SK-N-SH (cell line): ENCODE data around the gene CFAP52. TPM values are rescaled to one million over a fixed set of nuclear protein-coding genes. Genes with fewer than 3 reads are reported as not detected.
"Not testable (repeated sequence)": the region's sequence is repeated elsewhere in the genome, so short reads cannot be mapped to it uniquely, and the experiment has no call there.

Source experiments
- CTCF ChIA-PET: fragments of 300-600, 350-600 bp; formaldehyde crosslinking; extraction: SDS; loops from one replicate; lab custom pipeline; 2021; lab: Yijun Ruan, JAX
- POLR2A ChIA-PET: fragments of 350-600 bp; sonication (Branson Sonifier 250); formaldehyde crosslinking; extraction: SDS; loops from one replicate; lab custom pipeline; 2020; ENCODE audit warnings: antibody characterized with exemption, inconsistent platforms; lab: Yijun Ruan, JAX
- DNase-seq: peaks from one replicate; pipeline ENCODE4 v3.0.0; 2012
- H2AFZ ChIP-seq: fragments of 200-600 bp; sonication (generic); 2 replicates; pipeline ENCODE4 v1.8.1; 2016; ENCODE audit warnings: antibody characterized with exemption, mild to moderate bottlenecking, low read depth
- H3F3A ChIP-seq: fragments of 200-600 bp; sonication (generic); replicated peaks from 2 replicates; pipeline ENCODE3; 2016; ENCODE audit warnings: antibody characterized with exemption, mild to moderate bottlenecking; ENCODE audit not compliant: insufficient read depth
- H3K27ac ChIP-seq, 2 experiments: fragments of 200-500 bp in 1 of 2; fragments of 200-600 bp in 1 of 2; sonication (Bioruptor generic) in 1 of 2; sonication (generic), shearing (Covaris generic) in 1 of 2; 2 replicates each; pipeline versions ENCODE4 v1.5.1 to v1.6.1; 2014 to 2016; ENCODE audit warnings: low read depth in 2 of 2, inconsistent platforms in 1 of 2, low read length in 1 of 2, mild to moderate bottlenecking in 1 of 2, mixed read lengths in 1 of 2
- H3K27me3 ChIP-seq: fragments of 200-600 bp; sonication (generic), shearing (Covaris generic); 2 replicates; pipeline ENCODE4 v1.6.1; 2016; ENCODE audit warnings: mixed run types; ENCODE audit not compliant: insufficient read depth
- H3K36me3 ChIP-seq, 2 experiments: fragments of 200-500 bp in 1 of 2; fragments of 200-600 bp in 1 of 2; sonication (Bioruptor generic) in 1 of 2; sonication (generic) in 1 of 2; replicated peaks in 1 of 2; 2 replicates each; pipeline versions ENCODE3 to v1.5.1; 2014 to 2016; ENCODE audit warnings: low read length in 1 of 2, mild to moderate bottlenecking in 1 of 2; ENCODE audit not compliant: insufficient read depth in 2 of 2, control insufficient read depth in 1 of 2
- H3K4me1 ChIP-seq, 2 experiments: fragments of 200-500 bp in 1 of 2; fragments of 200-600 bp in 1 of 2; sonication (Bioruptor generic) in 1 of 2; sonication (generic), shearing (Covaris generic) in 1 of 2; 2 replicates each; pipeline versions ENCODE4 v1.5.1 to v1.6.1; 2014 to 2016; ENCODE audit warnings: low read depth in 1 of 2, low read length in 1 of 2, mixed run types in 1 of 2; ENCODE audit not compliant: insufficient read depth in 2 of 2, control insufficient read depth in 1 of 2
- H3K4me2 ChIP-seq: fragments of 200-600 bp; sonication (generic), shearing (Covaris generic); 2 replicates; pipeline ENCODE4 v1.6.1; 2017; ENCODE audit warnings: mixed run types
- H3K4me3 ChIP-seq, 2 experiments: fragments of 200-500 bp in 1 of 2; fragments of 200-600 bp in 1 of 2; sonication (Bioruptor generic) in 1 of 2; sonication (generic), shearing (Covaris generic) in 1 of 2; 2 replicates each; pipeline versions ENCODE4 v1.5.1 to v1.8.1; 2014 to 2016; ENCODE audit warnings: low read depth in 2 of 2, inconsistent platforms in 1 of 2, low read length in 1 of 2, mild to moderate bottlenecking in 1 of 2, mixed read lengths in 1 of 2, moderate library complexity in 1 of 2
- H3K79me2 ChIP-seq: fragments of 200-600 bp; sonication (generic); 2 replicates; pipeline ENCODE4 v1.8.1; 2017; ENCODE audit warnings: mild to moderate bottlenecking; ENCODE audit not compliant: insufficient read depth
- H3K9ac ChIP-seq: fragments of 200-600 bp; sonication (generic); 2 replicates; pipeline ENCODE4 v1.6.1; 2017; ENCODE audit warnings: mixed run types
- H3K9me2 ChIP-seq: fragments of 200-600 bp; sonication (generic); 2 replicates; pipeline ENCODE4 v1.6.1; 2017; ENCODE audit warnings: mixed run types
- H3K9me3 ChIP-seq: fragments of 200-600 bp; sonication (generic); 2 replicates; pipeline ENCODE4 v1.6.1; 2017; ENCODE audit warnings: mixed run types, mild to moderate bottlenecking, moderate library complexity
- H4K20me1 ChIP-seq: fragments of 200-600 bp; sonication (generic); 2 replicates; pipeline ENCODE4 v1.6.1; 2017; ENCODE audit warnings: mild to moderate bottlenecking, mixed run types; ENCODE audit not compliant: insufficient read depth
- CTCF ChIP-seq: fragments of 200-600 bp; sonication (generic); IDR thresholded peaks from 2 replicates; pipeline ENCODE4 v1.6.1; 2017; ENCODE audit warnings: antibody characterized with exemption, mild to moderate bottlenecking, moderate library complexity
- EP300 ChIP-seq, 2 experiments: IDR thresholded peaks; 2 replicates each; pipeline versions ENCODE4 v1.4.0 to v1.6.1; 2012; ENCODE audit warnings: borderline replicate concordance in 1 of 2, low read depth in 1 of 2, low read length in 1 of 2
- FOXJ3 ChIP-seq: sonication (generic); formaldehyde crosslinking; IDR thresholded peaks from 2 replicates; pipeline ENCODE4 v1.5.1; 2020; ENCODE audit warnings: mild to moderate bottlenecking, missing genetic modification reagents
- GABPA ChIP-seq: IDR thresholded peaks from 2 replicates; pipeline ENCODE4 v1.4.0; 2012; ENCODE audit warnings: low read depth, mild to moderate bottlenecking
- IRF3 ChIP-seq: fragments of 150-350 bp; IDR thresholded peaks from 2 replicates; pipeline ENCODE4 v1.6.1; 2016; ENCODE audit warnings: mild to moderate bottlenecking, low read depth, low read length
- JUND ChIP-seq: IDR thresholded peaks from 2 replicates; pipeline ENCODE4 v1.4.0; 2012
- MEF2A ChIP-seq: IDR thresholded peaks from 2 replicates; pipeline ENCODE4 v1.4.0; 2012; ENCODE audit warnings: low read depth, borderline replicate concordance
- MXI1 ChIP-seq: IDR thresholded peaks from 2 replicates; pipeline ENCODE4 v1.6.1; 2012; ENCODE audit warnings: mild to moderate bottlenecking, low read depth, low read length, improper control_type of control experiment
- PBX3 ChIP-seq: IDR thresholded peaks from 2 replicates; pipeline ENCODE4; 2012
- RCOR1 ChIP-seq: fragments of 150-350 bp; IDR thresholded peaks from 2 replicates; pipeline ENCODE4 v1.6.1; 2017; ENCODE audit warnings: antibody characterized with exemption, low read length
- REST ChIP-seq: IDR thresholded peaks from 2 replicates; pipeline ENCODE4 v1.6.1; 2012; ENCODE audit warnings: mild to moderate bottlenecking, low read depth, low read length, moderate library complexity
- RFX5 ChIP-seq: IDR thresholded peaks from 2 replicates; pipeline ENCODE4 v1.6.1; 2012; ENCODE audit warnings: mild to moderate bottlenecking, improper control_type of control experiment, low read length
- RXRA ChIP-seq: IDR thresholded peaks from 2 replicates; pipeline ENCODE4 v1.4.0; 2012; ENCODE audit warnings: low read depth, mild to moderate bottlenecking, borderline replicate concordance
- SIN3A ChIP-seq: IDR thresholded peaks from 2 replicates; pipeline ENCODE4 v1.6.1; 2012; ENCODE audit warnings: low read depth, mild to moderate bottlenecking, low read length, moderate library complexity, borderline replicate concordance
- SMC3 ChIP-seq: IDR thresholded peaks from 2 replicates; pipeline ENCODE4 v1.6.1; 2012; ENCODE audit warnings: low read depth, low read length, improper control_type of control experiment
- TAF1 ChIP-seq: IDR thresholded peaks from 2 replicates; pipeline ENCODE4 v1.6.1; 2012; ENCODE audit warnings: low read depth, mild to moderate bottlenecking, low read length, moderate library complexity, borderline replicate concordance
- TEAD4 ChIP-seq: IDR thresholded peaks from 2 replicates; pipeline ENCODE4 v1.4.0; 2012; ENCODE audit warnings: mild to moderate bottlenecking, borderline replicate concordance; ENCODE audit not compliant: insufficient read depth
- WGBS: methylation state at CpG from one replicate; pipeline ENCODE4 v1.1.6; 2017; ENCODE audit warnings: low lambda C conversion rate; 5-methylcytosine and 5-hydroxymethylcytosine counted together
- polyA plus RNA-seq, 3 experiments: library from polyadenylated mRNA; depleted of rRNA; stranded (reverse); fragments of >200 nt; gene quantifications; 2 replicates each; pipeline ENCODE4 v1.2.3, GENCODE V29; 2012

CFAP52 gene
- polyA plus RNA-seq, 1 of the 3 experiments (the other 2 are of a cell fraction): 0.26 TPM

DNA sequence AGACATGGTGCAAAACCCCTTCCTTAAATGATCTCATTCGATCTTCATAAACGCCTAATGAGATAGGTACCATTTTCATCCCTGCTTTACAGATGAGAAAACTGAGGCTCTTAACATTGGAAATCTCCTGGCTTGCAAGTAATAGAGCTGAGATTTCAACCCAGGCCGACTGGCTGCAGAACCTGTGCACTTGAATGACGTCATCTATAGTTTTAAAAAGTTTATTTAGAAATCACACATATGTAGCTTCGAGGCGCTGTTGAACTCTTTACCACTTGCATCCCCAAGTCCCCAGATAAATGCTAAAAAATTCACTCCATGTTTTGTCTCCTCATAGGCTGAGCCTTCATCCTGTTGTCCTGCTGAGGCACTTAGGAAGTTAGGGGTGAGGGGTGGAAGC lies 30.0 kb downstream of the CFAP52 start:
- H3K9ac ChIP-seq: no peak overlapping the region
- TF ChIP-seq PBX3: no peak
- TF ChIP-seq SMC3: no peak
- TF ChIP-seq TEAD4: no peak
- no peak for TF ChIP-seq MEF2A
- TF ChIP-seq REST: no peak
- TF ChIP-seq RFX5: no peak
- no peak for TF ChIP-seq CTCF
- no peak for TF ChIP-seq IRF3
- TF ChIP-seq RXRA: no peak
- TF ChIP-seq RCOR1: no peak
- TF ChIP-seq JUND: no peak
- no peak for TF ChIP-seq SIN3A
- TF ChIP-seq GABPA: no peak
- no peak for TF ChIP-seq TAF1
- TF ChIP-seq MXI1: no peak
- no peak for TF ChIP-seq FOXJ3 (CRISPR knock-in tag)
- TF ChIP-seq EP300 (IDR thresholded peaks at IDR 0.05; ENCODE audit: borderline replicate concordance in 1 of 2, low read depth in 1 of 2, low read length in 1 of 2): no peak
- TF ChIP-seq, all 33 proteins: peak for 0
- Histone ChIP-seq H3K9me2 (no peaks in the 10 kb centered on the region), H3K4me2 (no peak overlapping the region), H3K27ac (no peak overlapping the region), H3K79me2 (no peaks in the 10 kb centered on the region), H3K9me3 (no peaks in the 10 kb centered on the region), H3K27me3 (no peaks in the 10 kb centered on the region; the same call in 1 of the 2 replicates), H2AFZ (no peak overlapping the region), H4K20me1 (no peaks in the 10 kb centered on the region), H3K4me3 (no peak overlapping the region), H3K36me3 (no peaks in the 10 kb centered on the region), H3F3A (no peaks in the 10 kb centered on the region), H3K4me1 (no peaks in the 10 kb centered on the region)
- no peak for DNase-seq
- ChIA-PET POLR2A (no interaction called here), CTCF (interaction anchor here (1.2 kb wide), 1 partner anchor 27 kb away, joined by 3 read pairs; no protein-coding TSS in a partner anchor)
- 16% methylated on average over 6 of the region's 6 CpGs for WGBS

DNA sequence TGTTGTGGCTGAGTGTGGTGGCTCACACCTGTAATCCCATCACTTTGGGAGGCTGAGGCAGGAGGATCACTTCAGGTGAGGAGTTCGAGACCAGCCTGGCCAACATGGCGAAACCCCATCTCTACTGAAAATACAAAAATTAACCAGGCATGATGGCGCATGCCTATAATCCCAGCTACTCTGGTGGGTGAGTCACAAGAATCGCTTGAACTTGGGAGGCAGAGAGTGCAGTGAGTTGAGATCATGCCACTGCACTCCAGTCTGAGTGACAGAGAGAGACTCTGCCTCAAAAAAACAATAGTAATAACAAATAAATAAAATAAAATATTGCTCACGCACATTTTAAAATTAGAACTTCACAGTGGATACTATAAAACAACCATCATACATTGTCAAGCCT lies 30.6 kb downstream of the CFAP52 start:
- WGBS: 17% methylated on average over 5 of the region's 5 CpGs
- H4K20me1 ChIP-seq, H3K27ac ChIP-seq, H3K4me2 ChIP-seq, H3K4me1 ChIP-seq, H3K27me3 ChIP-seq, H3K79me2 ChIP-seq, H2AFZ ChIP-seq, DNase-seq, H3K9ac ChIP-seq, H3K4me3 ChIP-seq, H3F3A ChIP-seq, H3K9me2 ChIP-seq, POLR2A ChIA-PET, H3K9me3 ChIP-seq, H3K36me3 ChIP-seq: not testable (repeated sequence)
- CTCF ChIA-PET: interaction anchor here (1.2 kb wide), 1 partner anchor 28 kb away, joined by 3 read pairs; no protein-coding TSS in a partner anchor
